GM23248 (cell line): Measurements from ENCODE around the gene BRK1.
"Not testable (repeated sequence)": the region's sequence is repeated elsewhere in the genome, so short reads cannot be mapped to it uniquely, and the experiment has no call there.

Experiments
- EZH2 ChIP-seq: fragments of 200-600 bp; sonication (generic); IDR thresholded peaks from 2 replicates; pipeline ENCODE4 v1.6.1; 2018; ENCODE audit warnings: antibody characterized with exemption, mild to moderate bottlenecking; ENCODE audit not compliant: insufficient read depth, poor library complexity, severe bottlenecking
- EZH2phosphoT487 ChIP-seq: fragments of 200-600 bp; sonication (generic); IDR thresholded peaks from 2 replicates; pipeline ENCODE4 v1.6.1; 2018; ENCODE audit warnings: antibody characterized with exemption, moderate library complexity, mild to moderate bottlenecking, low read depth; ENCODE audit not compliant: insufficient read depth

GRCh38 chr3:10164201-10164545, 48.7 kb downstream of the BRK1 start:
- TF ChIP-seq EZH2, EZH2phosphoT487: not testable (repeated sequence)
